ENCODE measurements around the gene SLC9C1. TPM values are rescaled to one million over a fixed set of nuclear protein-coding genes. Genes with fewer than 3 reads are reported as not detected.

SLC9C1 gene
- total RNA-seq, 2 experiments from 2014 or later: not detected

DNA sequence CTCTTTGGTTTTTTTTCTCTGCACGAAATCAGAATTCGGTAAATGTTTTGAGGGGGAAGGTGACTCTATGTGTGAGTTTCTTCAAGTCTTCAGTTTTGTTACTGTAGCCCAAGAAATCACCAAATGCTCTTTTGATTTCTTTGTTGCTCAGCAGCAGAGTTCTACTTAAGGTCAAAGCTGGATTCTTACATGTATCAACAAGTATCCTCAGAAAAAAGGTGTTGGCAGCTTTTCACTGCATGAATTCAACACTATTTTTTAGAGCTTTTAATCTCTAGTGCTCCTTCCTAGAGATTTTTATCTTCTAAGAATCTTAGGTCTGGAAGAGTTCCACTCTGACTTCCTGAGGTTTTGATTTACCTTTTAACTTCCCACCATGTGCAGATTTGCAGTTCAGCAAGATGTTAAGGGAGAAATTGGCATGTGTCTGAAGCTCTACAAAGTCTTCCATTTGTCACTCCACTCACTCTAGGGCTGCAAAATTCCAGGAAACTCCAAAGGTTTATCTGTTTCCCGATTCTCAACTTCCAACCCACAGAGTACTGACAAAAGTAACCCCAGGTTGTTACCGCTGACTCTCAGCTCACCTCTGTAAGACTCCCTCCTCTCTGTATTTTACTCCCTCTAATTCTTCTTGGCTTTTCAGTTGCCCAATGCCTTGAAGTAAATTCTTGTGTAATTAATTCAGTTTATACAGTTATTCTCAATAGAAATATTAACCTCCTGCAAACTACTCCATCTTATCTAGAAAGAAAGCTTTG is 25.7 kb upstream of the SLC9C1 start:
- intact Hi-C loops (cut with DNase I, micrococcal nuclease): no loop called here
- Histone ChIP-seq H3K36me3 (ENCODE audit: insufficient read depth, low read length) (no peaks in the 10 kb centered on the region), H3K27ac (ENCODE audit: low read depth in 1 of 2, low read length in 2 of 2) (no peak overlapping the region), H3K4me1 (ENCODE audit: insufficient read depth, low read length) (no peaks in the 10 kb centered on the region), H3K4me3 (ENCODE audit: low read length) (no peak overlapping the region), H3K27me3 (ENCODE audit: control insufficient read depth in 1 of 2, insufficient read depth in 2 of 2, low read length in 2 of 2) (no peaks in the 10 kb centered on the region), H3K9me3 (ENCODE audit: control insufficient read depth in 1 of 2, insufficient read depth in 1 of 2, low read length in 2 of 2) (no peaks in the 10 kb centered on the region)
- ATAC-seq (ENCODE audit: poor library complexity) (no peak), DNase-seq (no peak)
- no peaks in the 10 kb centered on the region for H3K4me1 Mint-ChIP-seq (ENCODE audit: low read depth)
- H3K27me3 Mint-ChIP-seq: no peaks in the 10 kb centered on the region
- no peaks in the 10 kb centered on the region for H3K9me3 Mint-ChIP-seq
- no peak overlapping the region for H3K4me3 Mint-ChIP-seq
- CTCF ChIA-PET: interaction anchor here (1.6 kb wide), 1 partner anchor 208 kb away, joined by 3 read pairs; no protein-coding TSS in a partner anchor
- H3K27ac Mint-ChIP-seq: no peak overlapping the region
- H3K36me3 Mint-ChIP-seq (ENCODE audit: low read depth): no peaks in the 10 kb centered on the region
- POLR2A ChIA-PET: interaction anchor here (0.8 to 1.7 kb wide), 3 partner anchors 11 to 208 kb away, joined by 3 to 4 read pairs (median 4); no protein-coding TSS in a partner anchor
- TF ChIP-seq CTCF (IDR thresholded peaks at IDR 0.05): no peak

DNA sequence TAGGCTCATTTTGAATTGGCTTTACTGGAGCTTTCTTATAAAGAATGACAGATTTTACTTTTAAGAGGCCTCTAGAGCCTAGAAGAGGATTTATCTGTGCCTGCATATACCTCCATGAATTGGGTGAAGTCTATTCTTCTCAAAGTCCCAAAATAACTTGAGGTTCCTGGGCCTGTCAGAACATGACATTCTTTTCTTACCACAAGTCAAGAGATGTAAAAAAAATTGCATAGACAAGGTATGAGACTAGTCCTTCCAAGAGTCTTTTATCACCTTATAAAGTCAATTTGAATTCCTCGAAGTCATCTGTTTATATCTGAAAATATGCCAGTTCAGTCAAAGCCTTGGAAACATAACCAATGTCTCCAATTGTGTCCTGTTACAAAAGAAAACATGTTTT is 21.8 kb upstream of the SLC9C1 start:
- H3K36me3 ChIP-seq (ENCODE audit: insufficient read depth, low read length): no peaks in the 10 kb centered on the region
- Mint-ChIP-seq H3K4me1 (ENCODE audit: low read depth) (no peaks in the 10 kb centered on the region), H3K27me3 (no peaks in the 10 kb centered on the region), H3K27ac (no peak overlapping the region), H3K36me3 (ENCODE audit: low read depth) (no peaks in the 10 kb centered on the region), H3K4me3 (no peak overlapping the region), H3K9me3 (no peaks in the 10 kb centered on the region)
- TF ChIP-seq CTCF (IDR thresholded peaks at IDR 0.05): no peak
- H3K9me3 ChIP-seq (ENCODE audit: control insufficient read depth in 1 of 2, insufficient read depth in 1 of 2, low read length in 2 of 2): no peaks in the 10 kb centered on the region
- H3K27me3 ChIP-seq (ENCODE audit: control insufficient read depth in 1 of 2, insufficient read depth in 2 of 2, low read length in 2 of 2): no peaks in the 10 kb centered on the region
- ChIA-PET POLR2A (interaction anchor here (1.0 kb wide), 1 partner anchor 12 kb away, joined by 3 read pairs; no protein-coding TSS in a partner anchor), CTCF (no interaction called here)
- no peak for ATAC-seq (ENCODE audit: poor library complexity)
- intact Hi-C loops (cut with DNase I, micrococcal nuclease): no loop called here
- H3K27ac ChIP-seq (ENCODE audit: low read depth in 1 of 2, low read length in 2 of 2): no peak overlapping the region
- no peak overlapping the region for H3K4me3 ChIP-seq (ENCODE audit: low read length)
- no peak for DNase-seq
- no peaks in the 10 kb centered on the region for H3K4me1 ChIP-seq (ENCODE audit: insufficient read depth, low read length)

DNA sequence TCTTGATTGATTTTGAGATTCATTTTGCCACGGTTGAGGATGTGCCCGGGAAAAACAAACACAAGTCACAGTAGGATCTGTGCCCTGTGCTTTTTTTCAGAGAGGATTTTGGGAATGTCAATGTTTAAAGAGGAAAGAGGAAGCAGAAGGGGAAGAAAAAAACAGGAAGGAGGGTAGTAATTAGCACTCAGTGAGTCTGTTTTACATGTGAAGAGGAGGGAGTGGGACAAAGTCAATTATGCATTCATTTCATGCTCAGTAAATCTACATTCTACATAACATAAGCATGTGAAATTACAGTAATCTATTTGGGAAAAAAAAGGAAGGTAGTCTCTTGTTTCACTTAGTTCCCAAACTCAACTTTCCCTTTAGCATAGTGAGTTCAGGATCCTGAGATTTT is 20.6 kb upstream of the SLC9C1 start:
- POLR2A ChIA-PET: no interaction called here
- CTCF ChIA-PET: interaction anchor here (0.9 kb wide), 1 partner anchor 10 kb away, joined by 3 read pairs; no protein-coding TSS in a partner anchor
- H3K36me3 Mint-ChIP-seq (ENCODE audit: low read depth): no peaks in the 10 kb centered on the region
- Histone ChIP-seq H3K27ac (ENCODE audit: low read depth in 1 of 2, low read length in 2 of 2) (no peak overlapping the region), H3K4me3 (ENCODE audit: low read length) (no peak overlapping the region), H3K4me1 (ENCODE audit: insufficient read depth, low read length) (no peaks in the 10 kb centered on the region), H3K9me3 (ENCODE audit: control insufficient read depth in 1 of 2, insufficient read depth in 1 of 2, low read length in 2 of 2) (no peaks in the 10 kb centered on the region), H3K27me3 (ENCODE audit: control insufficient read depth in 1 of 2, insufficient read depth in 2 of 2, low read length in 2 of 2) (no peaks in the 10 kb centered on the region), H3K36me3 (ENCODE audit: insufficient read depth, low read length) (no peaks in the 10 kb centered on the region)
- no peak for TF ChIP-seq CTCF (IDR thresholded peaks at IDR 0.05)
- no peak overlapping the region for H3K4me3 Mint-ChIP-seq
- H3K27me3 Mint-ChIP-seq: no peaks in the 10 kb centered on the region
- no peaks in the 10 kb centered on the region for H3K4me1 Mint-ChIP-seq (ENCODE audit: low read depth)
- DNase-seq: no peak
- ATAC-seq (ENCODE audit: poor library complexity): no peak
- H3K27ac Mint-ChIP-seq: no peak overlapping the region
- no peaks in the 10 kb centered on the region for H3K9me3 Mint-ChIP-seq
- intact Hi-C loops (cut with DNase I, micrococcal nuclease): no loop called here
